HG03280 (cell line): ENCODE data around the gene SIRT2.

Experiments used
- ATAC-seq: cut with Tn5 transposase; IDR thresholded peaks from one replicate; pipeline ENCODE4 v1.9.1; 2021; ENCODE audit warnings: mild to moderate bottlenecking, moderate library complexity; ENCODE audit not compliant: unreplicated experiment

SIRT2 gene

DNA sequence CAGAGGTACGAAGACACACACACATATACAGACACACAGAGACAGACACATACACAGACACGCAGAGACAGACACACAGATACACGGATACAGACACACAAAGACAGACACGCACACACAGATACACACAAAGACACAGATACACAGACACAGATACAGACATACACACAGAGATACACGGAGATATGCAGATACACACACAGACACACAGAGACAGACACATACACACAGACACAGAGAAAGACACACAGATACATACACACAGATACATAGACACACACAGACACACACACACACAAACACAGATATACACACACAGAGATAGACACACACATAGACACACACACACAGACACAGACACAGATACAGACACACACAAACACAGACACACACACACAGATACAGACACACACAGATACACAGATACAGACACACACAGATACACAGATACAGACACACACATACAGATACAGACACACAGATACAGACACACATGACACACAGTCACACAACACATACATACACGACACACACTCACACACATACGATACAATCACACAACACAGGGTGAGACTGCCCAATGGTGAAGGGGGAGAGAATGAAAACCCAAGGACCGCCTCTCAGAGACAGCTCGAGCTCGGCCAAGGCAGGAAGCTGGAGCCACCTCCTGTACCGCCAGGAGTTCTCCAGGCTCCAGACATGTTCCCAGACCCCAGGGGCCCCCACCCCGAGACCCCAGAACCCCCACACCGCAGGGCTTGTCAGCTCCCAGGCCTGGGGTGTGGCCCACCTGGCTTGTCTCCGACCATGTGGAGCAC, 21.4 kb upstream of the SIRT2 start:
- no peak for ATAC-seq

DNA sequence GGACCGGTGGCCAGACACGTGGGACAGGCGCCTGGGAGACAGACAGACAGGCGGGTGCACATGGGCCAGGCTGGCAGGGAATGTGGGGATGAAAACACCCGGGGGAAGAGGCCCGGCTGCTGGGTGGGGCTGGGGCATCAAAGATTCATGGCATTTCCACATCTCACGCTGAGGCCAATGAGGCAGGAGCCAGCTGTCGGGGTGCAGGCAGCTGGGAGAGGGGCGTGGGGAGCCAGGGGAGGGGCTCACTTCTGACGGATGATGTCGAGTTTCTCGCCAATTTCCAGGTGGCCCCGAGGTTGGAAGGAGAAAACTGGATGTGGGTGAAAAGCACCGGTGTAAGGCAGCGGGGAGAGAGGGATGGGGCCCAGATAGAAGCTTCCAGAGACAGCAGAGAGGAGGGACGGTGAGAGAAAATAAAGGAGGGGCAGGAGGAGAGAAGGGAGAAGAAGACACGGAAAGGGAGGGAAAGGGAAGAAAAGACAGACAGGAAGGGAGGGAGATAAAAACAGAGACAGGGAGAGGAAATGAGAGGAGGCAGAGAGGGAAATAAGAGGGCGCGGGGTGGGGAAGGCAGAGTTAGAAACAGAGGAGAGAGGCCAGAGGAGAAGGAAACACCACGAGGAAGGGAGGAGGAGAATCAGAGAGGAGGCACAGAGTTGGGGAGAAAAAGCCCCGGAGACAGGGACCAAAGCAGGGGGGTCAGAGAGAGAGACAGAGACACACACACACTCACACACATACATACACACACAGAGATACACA, 20.6 kb upstream of the SIRT2 start:
- ATAC-seq: no peak

DNA sequence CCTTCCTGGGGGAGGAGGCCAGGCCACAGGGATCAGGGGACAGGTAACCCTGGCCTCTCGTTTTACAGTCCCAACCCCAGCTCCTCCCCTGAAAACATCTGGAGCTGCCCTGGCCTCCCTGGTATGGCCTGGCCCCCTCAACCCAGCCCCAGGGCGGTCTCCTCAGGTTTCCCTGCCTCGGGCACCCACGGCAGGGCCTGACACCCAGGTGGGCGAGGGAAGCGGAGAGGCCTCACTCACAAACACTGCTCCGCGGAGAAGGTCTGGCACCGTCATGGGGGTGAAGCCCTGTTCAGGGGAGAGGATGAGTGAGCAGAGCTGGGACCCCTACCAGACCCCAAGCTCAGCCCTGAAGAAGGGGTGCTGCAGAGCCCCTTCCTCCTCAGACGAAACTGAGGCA, 19.1 kb upstream of the SIRT2 start:
- ATAC-seq: no peak

DNA sequence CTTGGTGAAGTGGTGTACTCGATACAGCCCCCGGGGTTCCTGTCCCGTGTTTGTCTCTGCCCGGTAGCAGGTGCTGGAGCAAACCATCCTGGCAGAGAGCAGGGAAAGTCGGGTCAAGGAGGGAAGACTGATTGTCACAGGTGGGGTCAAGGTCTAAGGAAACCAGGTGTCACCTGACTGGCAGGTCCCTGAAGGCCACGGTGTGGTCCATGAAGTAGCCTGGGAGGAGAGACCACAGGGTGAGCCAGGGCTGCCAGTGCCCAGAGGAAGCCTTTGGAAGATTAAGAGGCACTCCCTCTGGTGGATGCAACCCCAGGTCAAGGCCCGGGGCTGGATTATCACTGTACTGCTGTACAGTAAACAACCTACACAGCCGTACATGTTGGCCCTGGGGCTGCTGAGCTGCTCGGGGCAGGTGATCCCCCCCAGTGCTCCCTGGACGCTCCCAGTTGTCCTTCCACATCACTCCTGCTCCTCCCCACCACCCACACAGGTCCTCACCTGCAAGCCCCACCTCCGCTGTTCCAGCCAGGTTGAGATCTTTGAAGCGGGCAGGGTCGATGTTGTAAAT, 18.6 kb upstream of the SIRT2 start:
- ATAC-seq: no peak

DNA sequence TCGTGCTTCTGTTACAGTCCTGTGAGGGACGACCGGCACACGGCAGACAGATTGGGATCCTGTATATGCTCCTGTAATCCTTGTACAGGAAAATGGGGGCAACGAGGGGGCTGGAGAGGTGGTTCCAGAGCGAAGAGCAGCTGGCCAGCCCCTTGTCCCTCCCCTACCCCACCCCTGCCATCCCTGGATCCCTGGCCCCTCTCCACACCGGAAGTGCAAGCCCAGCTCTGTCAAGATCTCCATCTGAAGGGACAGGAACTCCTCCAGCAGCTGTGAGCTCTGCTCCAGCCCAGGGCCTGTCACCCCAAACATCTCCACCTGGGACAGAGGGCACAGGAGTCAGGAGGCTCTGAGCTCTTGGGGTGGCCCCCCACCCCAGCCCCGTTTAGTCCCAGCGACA, 18.1 kb upstream of the SIRT2 start:
- no peak for ATAC-seq

DNA sequence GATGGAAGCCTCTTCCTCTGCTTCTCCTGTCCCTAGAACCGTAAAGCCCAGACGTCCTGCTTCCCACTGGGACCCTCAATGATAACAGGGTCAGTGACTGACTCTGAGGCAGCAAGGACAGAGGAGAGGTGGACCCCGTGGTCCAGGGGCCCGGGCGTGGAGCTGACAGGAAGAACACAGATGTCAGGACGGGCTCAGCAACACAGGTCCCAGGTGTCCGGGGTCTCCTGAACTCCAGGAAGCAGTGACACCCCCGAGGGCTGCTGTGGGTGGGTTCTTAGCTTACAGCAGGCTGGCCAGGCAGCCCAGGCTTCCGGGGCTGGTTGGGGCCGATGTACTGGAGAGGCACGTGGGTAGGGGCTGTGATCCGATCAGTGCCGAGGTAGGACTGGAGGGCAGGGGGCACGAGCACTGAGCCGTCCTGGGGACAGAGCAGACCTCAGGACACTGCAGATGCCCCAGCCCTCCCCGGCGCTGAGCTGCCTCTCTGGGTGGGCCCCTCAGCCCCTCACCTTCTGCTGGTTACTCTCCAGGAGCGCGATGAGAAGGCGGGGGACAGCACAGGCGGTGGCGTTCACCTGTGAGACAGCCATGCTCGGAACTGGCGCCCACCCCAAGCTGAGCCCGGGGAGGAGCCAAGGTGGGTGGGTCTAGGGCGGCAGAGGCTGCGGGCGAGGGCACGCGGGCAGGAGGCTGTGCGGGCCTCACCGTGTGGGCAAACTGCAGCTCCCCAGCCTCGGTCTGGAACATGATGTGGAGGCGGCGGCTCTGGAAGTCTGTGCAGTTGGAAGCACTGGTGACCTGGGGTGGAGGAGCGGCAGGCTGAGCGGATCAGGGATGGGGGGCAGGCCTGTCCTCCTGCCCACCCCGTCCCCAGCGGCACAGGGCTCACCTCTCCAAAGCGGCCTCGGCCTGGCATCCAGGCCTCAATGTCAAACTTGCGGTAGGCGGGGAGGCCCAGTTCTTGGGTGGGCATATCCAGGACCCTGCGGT, 16.2 kb upstream of the SIRT2 start:
- ATAC-seq: no peak

DNA sequence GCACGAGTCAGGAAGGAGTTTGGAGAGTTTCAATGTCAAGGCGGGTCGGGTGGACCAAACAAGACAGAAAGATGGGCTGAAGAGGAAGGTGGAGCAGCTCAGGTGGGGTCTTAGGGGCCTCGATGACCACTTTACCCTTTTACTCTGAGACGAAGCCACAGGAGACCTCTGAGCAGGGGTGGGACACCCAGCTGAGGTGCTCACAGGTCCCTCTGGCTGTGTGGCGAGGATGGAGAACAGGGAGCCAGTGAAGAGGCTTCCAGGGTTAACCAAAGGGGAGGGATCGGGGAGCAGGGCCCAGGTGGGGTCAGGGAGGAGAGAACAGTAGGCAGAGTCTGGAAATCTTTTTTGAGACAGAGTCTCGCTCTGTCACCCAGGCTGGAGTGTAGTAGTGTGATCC, 14.5 kb upstream of the SIRT2 start:
- no peak for ATAC-seq

DNA sequence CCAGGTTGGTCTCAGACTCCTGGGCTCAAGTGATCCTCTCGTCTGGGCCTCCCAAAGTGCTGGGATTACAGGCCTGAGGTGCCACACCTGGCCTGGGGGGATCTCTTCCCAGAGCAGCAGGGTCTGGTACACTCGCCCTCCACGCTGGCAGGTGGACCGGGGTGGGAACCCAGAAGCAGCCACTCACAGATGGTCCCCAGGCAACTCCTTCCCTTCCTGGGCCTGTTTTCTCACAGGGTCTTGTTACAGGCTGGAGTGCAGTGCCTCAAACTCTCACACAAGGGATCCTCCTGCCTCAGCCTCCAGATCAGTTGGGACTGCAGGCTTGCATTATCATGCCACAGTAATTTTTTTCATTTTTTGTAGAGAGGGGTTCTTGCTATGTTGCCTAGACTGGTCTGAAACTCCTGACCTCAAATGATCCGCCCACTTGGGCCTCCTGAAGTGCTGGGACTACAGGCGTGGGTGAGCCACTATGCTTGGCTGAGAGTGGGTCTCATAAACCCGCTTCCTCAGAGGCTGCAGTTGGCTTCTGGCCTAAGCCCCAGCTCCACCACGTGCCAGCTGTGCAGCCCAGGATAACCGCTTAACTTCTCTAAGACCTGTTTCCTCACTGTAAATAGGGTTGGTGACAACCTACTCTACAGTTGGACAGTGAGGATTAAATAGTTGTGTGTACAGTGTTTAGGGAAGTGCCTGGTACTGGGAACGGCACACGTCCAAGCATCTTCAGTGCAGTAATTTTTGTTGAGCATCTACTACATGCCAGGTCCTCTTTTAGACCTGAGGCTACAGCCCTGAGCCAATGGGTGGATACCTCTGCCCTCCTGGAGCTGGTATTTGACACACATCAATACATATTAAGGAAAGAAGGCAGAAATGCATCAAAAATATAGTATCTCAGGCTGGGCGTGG, 13.4 kb upstream of the SIRT2 start:
- no peak for ATAC-seq

DNA sequence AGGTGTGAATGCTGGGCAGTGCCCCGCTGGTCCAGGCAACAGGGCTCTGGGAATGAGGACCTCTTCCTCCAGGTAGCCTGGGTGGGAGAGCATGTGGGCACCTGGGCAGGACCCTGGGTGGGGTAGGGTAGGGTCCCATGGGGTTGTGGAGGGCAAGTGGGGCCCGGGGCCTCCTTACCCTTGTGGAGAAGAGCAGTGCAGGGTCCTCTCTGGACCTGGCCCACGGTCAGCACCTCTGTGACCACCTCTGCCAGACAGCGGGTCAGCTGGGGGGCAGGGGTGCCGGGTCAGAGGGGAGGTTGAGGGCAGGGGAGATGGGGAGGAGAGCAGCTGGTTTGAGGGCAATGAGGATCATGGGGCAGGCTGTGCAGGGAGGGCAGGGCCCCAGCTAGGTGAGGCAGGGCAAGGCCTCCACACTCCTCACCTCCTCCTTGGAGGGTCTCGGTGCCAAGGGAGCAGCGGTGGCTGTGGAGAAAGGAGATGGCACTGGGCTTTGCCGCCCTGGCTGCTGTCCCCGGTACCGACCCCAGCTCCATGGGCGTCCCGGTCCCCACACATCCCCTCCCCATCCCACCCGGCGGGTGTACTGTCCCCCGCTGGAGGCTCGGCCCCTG, 12.1 kb upstream of the SIRT2 start:
- ATAC-seq: no peak

DNA sequence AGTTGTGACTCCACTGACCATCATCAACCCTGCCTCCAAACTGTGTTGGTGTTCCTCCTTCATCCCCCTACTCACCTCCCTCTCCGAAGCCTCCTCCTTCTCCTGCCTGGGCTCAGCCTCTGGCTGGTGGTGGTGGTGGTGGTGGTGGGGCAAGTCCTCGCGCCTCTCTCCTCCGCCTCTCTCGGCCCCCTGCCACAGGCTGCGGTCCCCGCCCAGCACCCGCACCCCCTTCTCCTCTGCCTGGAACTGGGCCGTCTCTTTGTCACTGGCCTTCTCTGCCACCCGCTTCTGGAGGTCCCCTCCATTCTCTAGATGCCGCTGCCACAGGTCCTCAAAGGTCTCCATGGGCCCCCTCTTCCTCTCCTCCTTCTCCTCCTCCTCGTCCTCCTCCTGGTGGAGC, 11.1 kb upstream of the SIRT2 start:
- no peak for ATAC-seq

DNA sequence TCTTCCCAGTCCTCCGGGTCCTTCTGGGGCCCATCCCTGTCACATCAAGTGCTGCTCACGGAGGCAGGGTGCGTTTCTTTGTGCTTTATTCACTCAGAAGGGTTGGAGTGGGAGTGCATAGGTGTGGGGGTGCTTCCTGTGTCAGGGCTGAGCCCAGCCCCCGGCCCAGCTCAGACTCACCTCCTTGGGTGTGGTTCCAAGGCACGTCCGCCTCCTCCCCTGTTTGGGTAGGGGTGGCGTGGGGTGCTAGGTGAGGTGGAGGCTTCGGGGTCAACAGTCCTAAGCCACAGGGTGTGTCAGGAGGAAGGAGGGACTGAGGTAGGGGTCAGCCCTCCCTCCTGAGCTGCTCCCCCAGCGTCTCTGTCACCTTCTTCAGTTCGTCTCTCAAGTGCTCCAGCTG, 9.5 kb upstream of the SIRT2 start:
- no peak for ATAC-seq

DNA sequence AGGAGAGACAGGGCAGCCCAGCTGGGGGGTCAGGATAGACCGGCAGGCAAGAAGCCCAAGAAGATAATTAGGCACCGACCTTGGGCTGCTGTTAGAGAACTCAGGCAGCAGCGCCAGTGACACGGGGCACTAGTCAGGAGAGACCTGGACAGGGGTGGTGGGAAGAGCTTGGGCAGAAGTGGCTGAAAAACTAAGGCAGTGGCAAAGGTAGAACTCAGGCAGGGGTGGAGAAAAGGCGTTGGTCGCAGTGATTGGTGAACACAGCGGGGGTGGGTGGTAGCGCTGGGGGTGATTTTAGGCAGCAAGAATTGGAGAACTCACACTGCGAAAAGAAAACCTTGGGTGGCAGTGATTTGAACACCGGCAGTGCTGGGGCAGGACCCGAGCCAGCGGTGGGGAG, 8.3 kb upstream of the SIRT2 start:
- ATAC-seq: no peak

DNA sequence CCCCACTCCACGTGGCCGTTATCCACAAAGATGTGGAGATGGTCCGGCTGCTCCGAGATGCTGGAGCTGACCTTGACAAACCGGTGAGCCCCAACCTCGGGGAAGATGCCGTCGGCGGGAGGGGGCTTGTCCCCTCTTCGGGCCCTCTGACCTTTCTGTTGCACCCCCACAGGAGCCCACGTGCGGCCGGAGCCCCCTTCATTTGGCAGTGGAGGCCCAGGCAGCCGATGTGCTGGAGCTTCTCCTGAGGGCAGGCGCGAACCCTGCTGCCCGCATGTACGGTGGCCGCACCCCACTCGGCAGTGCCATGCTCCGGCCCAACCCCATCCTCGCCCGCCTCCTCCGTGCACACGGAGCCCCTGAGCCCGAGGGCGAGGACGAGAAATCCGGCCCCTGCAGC, 7.8 kb upstream of the SIRT2 start:
- no peak for ATAC-seq

DNA sequence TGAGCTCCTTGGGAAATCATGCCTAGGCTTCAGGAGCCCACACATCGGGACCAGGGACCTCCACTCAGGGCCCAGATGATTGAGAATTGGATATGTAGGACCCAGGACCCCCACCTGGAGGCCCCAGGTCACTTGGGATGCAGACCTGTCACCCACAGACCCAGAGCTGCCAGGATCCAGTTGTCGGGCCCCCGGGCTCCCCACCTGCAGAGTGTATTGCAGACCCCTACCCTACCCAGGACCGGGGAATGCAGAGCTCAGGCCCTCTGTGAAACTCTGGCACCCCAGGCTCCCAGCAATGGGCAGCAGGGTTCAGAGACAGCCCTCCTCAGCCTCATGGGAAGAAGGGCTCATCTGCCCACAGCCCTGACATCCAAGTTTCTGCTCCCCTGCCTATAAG, 6.2 kb upstream of the SIRT2 start:
- no peak for ATAC-seq

DNA sequence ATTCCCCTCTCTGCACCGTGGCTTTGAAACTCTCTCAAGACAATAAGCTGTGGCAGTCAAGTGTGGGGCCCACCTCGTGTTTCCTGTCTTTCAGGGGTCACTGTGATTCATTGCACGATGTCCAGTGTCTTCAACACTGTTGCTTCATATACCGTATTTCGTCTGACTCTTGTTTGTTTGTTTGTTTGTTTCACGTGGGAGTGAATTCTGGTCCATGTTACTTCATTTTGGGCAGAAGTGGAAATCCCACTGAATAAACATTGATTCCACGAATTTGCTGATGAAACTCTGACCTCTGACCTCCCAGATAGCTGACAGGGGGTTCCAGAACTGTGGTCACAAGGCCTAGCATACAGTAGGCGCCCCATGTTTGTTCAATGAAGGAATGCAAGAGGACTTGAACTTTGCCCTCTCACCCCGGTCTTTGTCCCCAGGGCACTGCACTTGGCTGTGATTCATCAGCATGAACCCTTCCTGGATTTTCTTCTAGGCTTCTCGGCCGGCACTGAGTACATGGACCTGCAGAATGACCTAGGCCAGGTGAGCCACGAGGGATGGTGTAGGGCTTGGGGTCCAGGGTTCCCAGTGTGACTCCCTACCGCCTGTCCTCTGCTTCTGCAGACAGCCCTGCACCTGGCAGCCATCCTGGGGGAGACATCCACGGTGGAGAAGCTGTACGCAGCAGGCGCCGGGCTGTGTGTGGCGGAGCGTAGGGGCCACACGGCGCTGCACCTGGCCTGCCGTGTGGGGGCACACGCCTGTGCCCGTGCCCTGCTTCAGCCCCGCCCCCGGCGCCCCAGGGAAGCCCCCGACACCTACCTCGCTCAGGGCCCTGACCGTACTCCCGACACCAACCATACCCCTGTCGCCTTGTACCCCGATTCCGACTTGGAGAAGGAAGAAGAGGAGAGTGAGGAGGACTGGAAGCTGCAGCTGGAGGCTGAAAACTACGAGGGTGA, 5.4 kb upstream of the SIRT2 start:
- no peak for ATAC-seq

DNA sequence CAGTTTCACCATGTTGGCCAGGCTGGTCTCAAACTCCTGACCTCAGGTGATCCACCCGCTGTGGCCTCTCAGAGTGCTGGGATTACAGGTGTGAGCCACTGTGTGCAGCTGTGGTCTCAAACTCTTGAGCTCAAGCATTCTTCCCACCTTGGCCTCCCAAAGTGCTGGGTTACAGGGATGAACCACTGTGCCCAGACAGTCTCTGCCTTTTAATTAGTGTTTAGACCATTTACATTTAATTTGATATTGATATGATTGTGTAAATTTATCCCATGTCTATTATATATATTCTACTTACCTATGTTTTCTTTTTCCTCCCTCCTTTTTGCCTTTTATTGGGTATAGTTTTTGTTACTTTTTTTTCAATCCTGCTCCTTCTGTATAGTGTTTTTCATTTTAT, 2.3 kb upstream of the SIRT2 start:
- ATAC-seq: no peak

DNA sequence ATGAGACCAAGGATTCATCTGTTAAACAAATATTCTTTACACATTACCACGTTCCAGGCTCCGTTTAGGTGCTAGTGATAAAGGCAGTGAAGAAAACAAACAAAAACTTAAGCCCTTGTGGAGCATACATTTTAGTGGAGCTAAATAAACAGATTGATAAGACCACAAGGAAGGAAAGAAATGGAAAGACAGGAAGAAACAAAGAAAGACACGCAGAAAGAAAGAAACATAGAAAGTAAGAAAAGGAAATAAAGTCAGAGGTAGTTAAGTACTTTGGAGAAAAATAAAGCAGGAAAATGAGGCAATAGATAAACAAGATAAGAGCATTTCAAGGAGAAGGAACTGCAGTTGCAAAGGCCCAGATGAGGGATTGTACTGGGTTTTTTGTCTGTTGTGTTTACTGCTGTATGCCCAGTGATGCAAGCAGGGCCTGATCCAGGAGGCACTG, 1.3 kb upstream of the SIRT2 start:
- ATAC-seq: no peak

DNA sequence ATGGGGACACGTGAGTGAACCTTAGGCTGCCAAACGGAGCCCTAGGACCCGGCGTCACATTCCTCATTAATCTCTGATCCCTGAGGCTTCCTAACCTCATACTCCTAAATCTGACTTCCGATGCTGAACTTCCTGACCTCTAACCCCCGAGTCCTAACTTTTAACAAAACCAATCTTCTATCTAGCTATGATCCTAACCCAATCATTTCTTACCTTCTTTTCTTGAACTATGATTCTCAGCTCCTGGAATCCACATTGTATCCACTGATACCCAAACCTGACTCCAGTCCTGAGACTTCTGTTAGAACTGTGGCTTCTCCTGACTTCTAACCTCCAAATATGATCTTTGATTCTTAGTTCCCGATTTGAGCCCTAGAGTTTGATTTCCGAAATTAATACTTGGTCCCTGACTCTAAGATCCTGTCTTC, 798 bp upstream of the SIRT2 start:
- ATAC-seq: no peak
